ENCODE measurements around the gene OR7D2.

Gene OR7D2

DNA sequence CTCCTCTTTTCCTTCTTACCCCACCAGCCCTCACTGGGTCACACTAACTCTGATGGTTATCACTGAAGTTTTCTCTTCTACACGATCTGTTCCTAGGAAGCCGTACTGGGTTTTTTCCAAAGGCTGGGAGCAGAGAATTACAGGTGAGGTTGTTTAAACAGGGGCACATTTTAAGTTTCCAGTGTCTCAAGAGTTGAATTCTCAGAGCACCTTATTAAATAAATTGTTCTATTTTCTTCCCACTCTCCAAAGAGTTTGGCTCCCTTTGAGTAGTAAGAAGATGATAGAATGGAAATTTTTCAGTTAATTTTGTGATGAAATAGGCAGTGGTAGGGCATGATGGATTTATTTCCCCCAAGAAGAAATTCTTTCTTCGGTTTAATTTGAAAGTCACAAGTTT lies 40.7 kb downstream of the OR7D2 start, which contains the start of gene OR7D4:
OR7D4 (minus strand) TSS at position 101 of the 400 bp plus-strand sequence. CDS start 4,752 bp downstream, outside the sequence.
- DNase-seq, result no peak

Measured in DMS53 (cell line).